Neutrophil (primary cell): ENCODE measurements around the gene FNBP1.

Experiments
- H3K27ac ChIP-seq: fragments of 200-600 bp; sonication (generic); 2 replicates; pipeline ENCODE4 v1.5.1; 2016; ENCODE audit warnings: mild to moderate bottlenecking, moderate library complexity
- H3K27me3 ChIP-seq: fragments of 200-600 bp; sonication (generic); 2 replicates; pipeline ENCODE4 v1.6.0; 2016; ENCODE audit warnings: mild to moderate bottlenecking
- H3K36me3 ChIP-seq: fragments of 200-600 bp; sonication (generic); 2 replicates; pipeline ENCODE4 v1.5.1; 2017
- H3K4me1 ChIP-seq, 2 experiments: fragments of 200-600 bp in 1 of 2; sonication (generic) in 1 of 2; 1 replicate in 1 of 2; 2 replicates in 1 of 2; pipeline versions ENCODE4 v1.5.1 to v1.6.1; 2013 to 2016; ENCODE audit warnings: low read depth in 1 of 2, low read length in 1 of 2, mild to moderate bottlenecking in 1 of 2, moderate library complexity in 1 of 2; ENCODE audit not compliant: control insufficient read depth in 1 of 2, insufficient read depth in 1 of 2
- H3K4me3 ChIP-seq, 2 experiments: fragments of 200-600 bp in 1 of 2; sonication (generic) in 1 of 2; 1 replicate in 1 of 2; 2 replicates in 1 of 2; pipeline ENCODE4 v1.5.1; 2013 to 2016; ENCODE audit warnings: low read depth in 1 of 2, low read length in 1 of 2, mild to moderate bottlenecking in 1 of 2, moderate library complexity in 1 of 2
- H3K9me3 ChIP-seq: fragments of 200-600 bp; sonication (generic); 2 replicates; pipeline ENCODE4 v1.5.1; 2016
- CTCF ChIP-seq: fragments of 200-600 bp; sonication (generic); IDR thresholded peaks from 2 replicates; pipeline ENCODE4 v1.5.1; 2016; ENCODE audit warnings: antibody characterized with exemption

FNBP1 gene

GRCh38 chr9:129914051-129914450, 128.9 kb downstream of the FNBP1 start:
- H3K4me1 ChIP-seq = peaks cover 0 to 2% of the 10 kb centered on the region in 2 experiments
- H3K4me3 ChIP-seq = no peak overlapping the region
- H3K27ac ChIP-seq = no peak overlapping the region
- H3K27me3 ChIP-seq = no peaks in the 10 kb centered on the region
- H3K9me3 ChIP-seq = no peaks in the 10 kb centered on the region
- TF ChIP-seq CTCF = no peak
- peaks cover 28% of the 10 kb centered on the region for H3K36me3 ChIP-seq

DNA sequence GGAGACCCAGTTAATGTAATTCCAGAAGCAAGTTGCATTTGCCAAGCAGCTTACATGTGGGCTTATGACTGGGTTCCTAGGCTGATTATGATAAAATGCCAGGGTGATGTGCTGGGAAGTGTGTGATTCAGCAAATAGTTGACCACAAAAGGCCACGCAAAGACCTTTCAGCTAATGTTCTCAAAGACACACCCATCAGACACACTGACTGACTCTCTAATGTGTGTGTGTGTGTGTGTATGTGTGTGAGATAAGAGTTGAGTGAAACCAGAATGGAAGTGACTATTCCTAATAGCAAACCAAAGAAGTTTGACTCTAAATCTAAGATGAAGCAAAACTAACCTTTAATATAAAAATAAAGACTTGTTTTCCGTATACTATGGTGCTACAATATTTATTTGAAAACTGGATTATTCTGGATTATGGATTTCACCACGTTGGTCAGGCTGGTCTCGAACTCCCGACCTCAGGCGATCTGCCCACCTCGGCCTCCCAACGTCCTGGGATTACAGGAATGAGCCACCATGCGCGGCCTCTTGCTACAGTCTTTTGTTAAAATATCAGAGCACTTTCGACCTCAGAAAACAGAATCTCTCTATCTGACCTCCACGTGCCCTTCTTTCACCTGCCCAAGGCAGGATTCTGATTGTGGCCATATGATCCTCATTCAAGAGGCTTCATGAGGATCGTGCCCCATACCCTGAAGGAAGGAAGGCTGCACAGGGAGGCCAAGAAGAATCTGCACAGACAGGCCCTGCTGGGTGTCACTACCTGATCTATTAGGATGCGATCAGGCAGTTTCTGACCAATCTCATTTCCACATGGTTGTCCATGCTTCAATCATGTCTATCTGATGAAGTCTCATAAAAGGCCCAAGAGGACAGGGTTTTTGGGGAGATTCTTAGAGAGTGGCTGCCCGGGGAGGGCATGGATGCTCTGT, 132.1 kb downstream of the FNBP1 start:
- Histone ChIP-seq H3K27ac (no peak overlapping the region), H3K36me3 (peaks cover 53% of the 10 kb centered on the region), H3K9me3 (no peaks in the 10 kb centered on the region), H3K4me3 (no peak overlapping the region), H3K27me3 (no peaks in the 10 kb centered on the region), H3K4me1 (peaks cover 0 to 2% of the 10 kb centered on the region in 2 experiments)
- no peak for TF ChIP-seq CTCF

GRCh38 chr9:129909851-129910250, 133.1 kb downstream of the FNBP1 start:
- no peak for TF ChIP-seq CTCF
- H3K27ac ChIP-seq = no peak overlapping the region
- H3K4me1 ChIP-seq = peaks cover 0 to 2% of the 10 kb centered on the region in 2 experiments

GRCh38 chr9:129908906-129909305, 134.1 kb downstream of the FNBP1 start:
- no peak overlapping the region for H3K4me3 ChIP-seq
- no peaks in the 10 kb centered on the region for H3K9me3 ChIP-seq
- peaks cover 0 to 2% of the 10 kb centered on the region in 2 experiments for H3K4me1 ChIP-seq
- no peak overlapping the region for H3K27ac ChIP-seq
- no peaks in the 10 kb centered on the region for H3K27me3 ChIP-seq
- TF ChIP-seq CTCF = no peak
- peaks cover 53% of the 10 kb centered on the region for H3K36me3 ChIP-seq

More at GRCh38 chr9:129909851-129910250, 133.1 kb downstream of the FNBP1 start:
- peaks cover 50% of the 10 kb centered on the region for H3K36me3 ChIP-seq
- no peaks in the 10 kb centered on the region for H3K9me3 ChIP-seq
- H3K27me3 ChIP-seq = no peaks in the 10 kb centered on the region
- no peak overlapping the region for H3K4me3 ChIP-seq

GRCh38 chr9:129907201-129907600, 135.8 kb downstream of the FNBP1 start:
- Histone ChIP-seq H3K4me1 (peaks cover 0 to 2% of the 10 kb centered on the region in 2 experiments), H3K9me3 (no peaks in the 10 kb centered on the region), H3K27ac (no peak overlapping the region), H3K4me3 (no peak overlapping the region), H3K27me3 (no peaks in the 10 kb centered on the region), H3K36me3 (peaks cover 68% of the 10 kb centered on the region)
- no peak for TF ChIP-seq CTCF
